H1 (cell line): Measurements from ENCODE around the gene CXorf49. TPM values are rescaled to one million over a fixed set of nuclear protein-coding genes. Genes with fewer than 3 reads are reported as not detected.
"Not testable (repeated sequence)": the region's sequence is repeated elsewhere in the genome, so short reads cannot be mapped to it uniquely, and the experiment has no call there.

ENCODE experiments used
- CTCF ChIA-PET: fragments of 300-600 bp; sonication (Branson Sonifier 250); formaldehyde crosslinking; loops from one replicate; lab custom pipeline; 2021; ENCODE audit not compliant: partially characterized antibody; lab: Charles Lee
- POLR2A ChIA-PET: fragments of 300-600 bp; sonication (Branson Sonifier 250); formaldehyde crosslinking; loops from one replicate; lab custom pipeline; 2021; ENCODE audit warnings: inconsistent platforms; ENCODE audit not compliant: partially characterized antibody; lab: Charles Lee
- DNase-seq, 2 experiments: peaks; one replicate each; pipeline versions ENCODE4 v3.0.0 to v3.0.0-alpha.2; 2010 to 2022; ENCODE audit warnings: low spot score in 2 of 2, low read depth in 1 of 2, mixed read lengths in 1 of 2
- FAIRE-seq: peaks from 2 replicates; lab custom pipeline; 2011; peaks lifted over from hg19 to GRCh38; lab: Jason Lieb, UNC
- H2AFZ ChIP-seq: 2 replicates; pipeline ENCODE4 v1.8.1; 2012; ENCODE audit warnings: low read length, inconsistent platforms
- H2AK5ac ChIP-seq: 2 replicates; pipeline ENCODE4 v1.6.1; 2013; ENCODE audit warnings: low read depth, low read length
- H2BK120ac ChIP-seq: replicated peaks from 2 replicates; pipeline ENCODE3; 2013; ENCODE audit warnings: low read depth, low read length, inconsistent platforms
- H2BK12ac ChIP-seq: 2 replicates; pipeline ENCODE4 v1.6.1; 2013; ENCODE audit warnings: low read depth, low read length
- H2BK15ac ChIP-seq: 2 replicates; pipeline ENCODE4 v1.6.1; 2013; ENCODE audit warnings: low read length
- H2BK20ac ChIP-seq: 2 replicates; pipeline ENCODE4 v1.6.1; 2013; ENCODE audit warnings: low read length
- H2BK5ac ChIP-seq: 2 replicates; pipeline ENCODE4 v1.6.1; 2013; ENCODE audit warnings: low read depth, low read length
- H3K14ac ChIP-seq: 2 replicates; pipeline ENCODE4 v1.6.1; 2013; ENCODE audit warnings: inconsistent platforms; ENCODE audit not compliant: insufficient read length
- H3K18ac ChIP-seq: 2 replicates; pipeline ENCODE4 v1.6.1; 2013; ENCODE audit warnings: low read length; ENCODE audit errors: extremely low read depth
- H3K23ac ChIP-seq: 2 replicates; pipeline ENCODE4 v1.6.1; 2013; ENCODE audit warnings: inconsistent platforms; ENCODE audit not compliant: insufficient read length
- H3K23me2 ChIP-seq: 2 replicates; pipeline ENCODE4 v1.6.1; 2013; ENCODE audit warnings: low read depth, low read length
- H3K27ac ChIP-seq: 2 replicates; pipeline ENCODE4 v1.6.1; 2011; ENCODE audit warnings: low read depth, low read length, inconsistent platforms
- H3K27me3 ChIP-seq, 4 experiments: replicated peaks in 1 of 4; 1 replicate in 1 of 4; 2 replicates in 3 of 4; pipeline versions ENCODE4 v1.6.1 to v1.8.1; 2011 to 2013; ENCODE audit warnings: low read length in 3 of 4, mild to moderate bottlenecking in 3 of 4, inconsistent platforms in 2 of 4, mixed read lengths in 2 of 4, moderate library complexity in 1 of 4; ENCODE audit not compliant: control insufficient read depth in 3 of 4, insufficient read depth in 3 of 4; ENCODE audit errors: extremely low read depth in 1 of 4
- H3K36me3 ChIP-seq, 4 experiments: 2 replicates each; pipeline versions ENCODE4 v1.6.1 to v1.8.1; 2011 to 2013; ENCODE audit warnings: mild to moderate bottlenecking in 4 of 4, low read length in 3 of 4, moderate library complexity in 2 of 4, control low read depth in 1 of 4, inconsistent platforms in 1 of 4; ENCODE audit not compliant: insufficient read depth in 4 of 4, control insufficient read depth in 2 of 4
- H3K4ac ChIP-seq: replicated peaks from 2 replicates; pipeline ENCODE3; 2013; ENCODE audit warnings: low read length, low read depth, mixed read lengths, inconsistent platforms; ENCODE audit not compliant: insufficient read length
- H3K4me1 ChIP-seq, 4 experiments: replicated peaks in 1 of 4; 1 replicate in 1 of 4; 2 replicates in 3 of 4; pipeline versions ENCODE4 v1.6.1 to v1.8.1; 2011 to 2013; ENCODE audit warnings: low read length in 3 of 4, inconsistent platforms in 2 of 4, mixed read lengths in 1 of 4; ENCODE audit not compliant: insufficient read depth in 4 of 4, control insufficient read depth in 3 of 4
- H3K4me2 ChIP-seq, 2 experiments: 2 replicates each; pipeline versions ENCODE4 v1.6.1 to v1.8.1; 2011 to 2013; ENCODE audit warnings: low read depth in 2 of 2, low read length in 2 of 2, control low read depth in 1 of 2, inconsistent platforms in 1 of 2, mild to moderate bottlenecking in 1 of 2; ENCODE audit not compliant: insufficient read depth in 1 of 2
- H3K4me3 ChIP-seq, 4 experiments: fragments of 200-600, 300-600 bp in 1 of 4; sonication (generic), shearing (Covaris generic), sonication (Bioruptor Twin) in 1 of 4; 2 replicates each; pipeline versions ENCODE4 v1.5.1 to v1.8.1; 2011 to 2016; ENCODE audit warnings: low read length in 4 of 4, low read depth in 3 of 4, control low read depth in 2 of 4, inconsistent platforms in 2 of 4, mild to moderate bottlenecking in 2 of 4, mixed read lengths in 1 of 4, moderate library complexity in 1 of 4; ENCODE audit not compliant: insufficient read depth in 2 of 4; ENCODE audit errors: extremely low read depth in 1 of 4
- H3K56ac ChIP-seq: replicated peaks from 2 replicates; pipeline ENCODE3; 2013; ENCODE audit warnings: low read depth, mild to moderate bottlenecking, mixed read lengths, low read length, inconsistent platforms; ENCODE audit not compliant: insufficient read length
- H3K79me1 ChIP-seq: 2 replicates; pipeline ENCODE4 v1.6.1; 2013; ENCODE audit warnings: low read depth, low read length, control low read depth
- H3K79me2 ChIP-seq, 2 experiments: 2 replicates each; pipeline versions ENCODE4 v1.6.1 to v1.8.1; 2012 to 2013; ENCODE audit warnings: low read length in 2 of 2, mild to moderate bottlenecking in 2 of 2, inconsistent platforms in 1 of 2; ENCODE audit not compliant: insufficient read depth in 2 of 2, control insufficient read depth in 1 of 2
- H3K9ac ChIP-seq, 4 experiments: replicated peaks in 1 of 4; 1 replicate in 1 of 4; 2 replicates in 3 of 4; pipeline versions ENCODE4 v1.6.1 to v1.8.1; 2011 to 2013; ENCODE audit warnings: low read depth in 3 of 4, low read length in 3 of 4, control low read depth in 2 of 4, mild to moderate bottlenecking in 2 of 4, moderate library complexity in 2 of 4, inconsistent platforms in 1 of 4; ENCODE audit errors: extremely low read depth in 1 of 4
- H3K9me3 ChIP-seq, 2 experiments: 2 replicates each; pipeline versions ENCODE4 v1.6.1 to v1.8.1; 2012 to 2013; ENCODE audit warnings: mild to moderate bottlenecking in 2 of 2, moderate library complexity in 2 of 2, control low read depth in 1 of 2, inconsistent platforms in 1 of 2, low read depth in 1 of 2, low read length in 1 of 2, mixed read lengths in 1 of 2; ENCODE audit not compliant: insufficient read depth in 2 of 2
- H4K20me1 ChIP-seq, 2 experiments: replicated peaks in 1 of 2; 2 replicates each; pipeline versions ENCODE3 to v1.8.1; 2011 to 2013; ENCODE audit warnings: inconsistent platforms in 2 of 2, low read length in 2 of 2, mild to moderate bottlenecking in 1 of 2; ENCODE audit not compliant: insufficient read depth in 2 of 2, control insufficient read depth in 1 of 2
- H4K5ac ChIP-seq: 2 replicates; pipeline ENCODE4 v1.6.1; 2013; ENCODE audit warnings: low read length, low read depth, mixed read lengths, inconsistent platforms; ENCODE audit not compliant: insufficient read length
- H4K8ac ChIP-seq: 2 replicates; pipeline ENCODE4 v1.8.0; 2013; ENCODE audit warnings: mild to moderate bottlenecking, moderate library complexity, low read length, inconsistent platforms; ENCODE audit not compliant: insufficient read depth; ENCODE audit errors: extremely low read depth
- H4K91ac ChIP-seq: replicated peaks from 2 replicates; pipeline ENCODE3; 2013; ENCODE audit warnings: low read length, mixed read lengths, inconsistent platforms; ENCODE audit not compliant: insufficient read length
- WGBS, 2 experiments: shearing (Covaris generic) in 1 of 2; methylation state at CpG; one replicate each; pipeline versions ENCODE4 v1.1.6 to v1.1.7; 2013 to 2015; ENCODE audit warnings: low lambda C conversion rate in 2 of 2, mixed read lengths in 2 of 2, inconsistent platforms in 1 of 2, low coverage in 1 of 2, missing lambda C conversion rate in 1 of 2; ENCODE audit not compliant: insufficient replicate concordance in 2 of 2, insufficient coverage in 1 of 2, insufficient read length in 1 of 2; ENCODE audit errors: extremely low coverage in 1 of 2, missing lambda C conversion rate in 1 of 2; 5-methylcytosine and 5-hydroxymethylcytosine counted together
- polyA plus RNA-seq, 7 experiments: library from polyadenylated mRNA; depleted of rRNA in 3 of 7; stranded (reverse) in 5 of 7; unstranded in 2 of 7; fragments of >200 nt in 5 of 7; fragments of 200-250 nt in 2 of 7; gene quantifications; 1 replicate in 5 of 7; 2 replicates in 1 of 7; 4 replicates in 1 of 7; pipeline versions ENCODE4 v1.2.1 to v1.2.3, GENCODE V29; 2011 to 2013; ENCODE audit warnings: missing spikeins in 2 of 7, mixed read lengths in 2 of 7
- total RNA-seq: library from RNA; stranded (reverse); fragmentation: NEBNext Ultra II Directional; extraction: Animal tissue kit (Norgen Biotek cat#: 25700); gene quantifications from 2 replicates; pipeline ENCODE4 v1.2.1, GENCODE V29; 2021

CXorf49 gene
- total and polyA plus RNA-seq, 2 of the 8 experiments (the other 6 are each of a cell fraction or from before 2014, with no cell fraction given): not detected

DNA sequence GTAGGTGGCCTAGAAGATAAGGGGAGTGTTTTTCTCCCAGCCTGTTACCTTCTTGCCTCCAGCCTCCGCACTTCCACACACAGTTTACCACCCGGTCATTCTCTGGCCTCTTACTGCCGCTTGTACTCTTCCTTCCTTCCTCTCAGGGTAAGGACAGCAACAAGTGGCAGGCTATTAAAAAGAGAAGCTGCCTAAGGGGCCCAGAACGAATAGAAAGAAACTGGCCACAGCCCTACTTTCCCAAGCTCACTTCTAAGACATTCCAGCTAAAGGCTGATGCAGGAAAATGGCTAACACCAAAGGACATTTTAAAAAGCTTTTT lies 19.1 kb downstream of the CXorf49 start:
- CTCF ChIA-PET, H3K18ac ChIP-seq, H3K79me2 ChIP-seq, H3K56ac ChIP-seq, H3K4ac ChIP-seq, H3K27ac ChIP-seq, H4K91ac ChIP-seq, H4K5ac ChIP-seq, H3K79me1 ChIP-seq, H3K9ac ChIP-seq, H3K36me3 ChIP-seq, H2AK5ac ChIP-seq, H3K14ac ChIP-seq, H3K4me3 ChIP-seq, H3K4me2 ChIP-seq, H2BK120ac ChIP-seq, H2BK15ac ChIP-seq, H3K4me1 ChIP-seq, H3K23me2 ChIP-seq, H3K9me3 ChIP-seq, H4K20me1 ChIP-seq, H2BK20ac ChIP-seq, H2BK5ac ChIP-seq, H2AFZ ChIP-seq, DNase-seq, POLR2A ChIA-PET, H2BK12ac ChIP-seq, H3K23ac ChIP-seq, H4K8ac ChIP-seq, FAIRE-seq, H3K27me3 ChIP-seq: not testable (repeated sequence)
- no CpG with 5 or more reads among the region's 4 CpGs for WGBS, 2 experiments

DNA sequence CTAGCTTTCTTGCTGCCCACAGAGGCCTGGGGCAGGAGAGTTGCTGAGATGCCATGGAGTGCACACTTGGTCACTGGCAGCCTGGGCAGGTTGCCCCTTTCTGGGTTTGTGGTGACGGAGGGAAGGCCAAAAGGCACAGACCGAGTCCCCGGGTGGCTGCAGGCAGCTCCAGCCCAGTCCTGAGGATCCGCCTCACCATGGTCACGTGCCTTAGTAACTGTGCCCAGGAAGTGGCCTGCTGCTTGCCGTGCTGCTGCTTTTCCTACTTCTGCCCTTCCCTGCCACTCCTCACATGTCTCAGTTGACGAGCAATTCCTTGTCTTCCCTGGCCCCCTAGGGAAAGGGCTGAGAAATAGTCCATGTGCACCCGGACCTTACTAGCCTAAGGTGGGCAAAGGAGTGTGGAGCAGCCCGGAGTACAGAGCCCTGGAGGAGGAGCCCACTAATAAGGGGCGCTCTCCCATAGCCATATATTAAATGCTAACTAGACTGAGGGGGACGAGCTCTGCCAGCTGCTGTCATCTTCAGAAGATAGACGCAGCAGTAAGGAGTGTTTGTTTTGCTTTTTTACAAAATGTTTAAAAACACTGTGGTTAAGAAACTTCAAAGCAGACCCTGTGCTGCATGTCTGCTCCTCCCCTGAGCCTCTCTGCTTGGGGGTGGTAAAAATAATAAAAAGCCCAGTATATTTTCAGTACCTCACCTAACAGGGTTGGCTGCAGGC lies 19.6 kb downstream of the CXorf49 start:
- H2BK15ac ChIP-seq, H2AFZ ChIP-seq, H4K5ac ChIP-seq, H3K4me3 ChIP-seq, H3K27ac ChIP-seq, H3K23me2 ChIP-seq, H2BK120ac ChIP-seq, POLR2A ChIA-PET, H3K4me2 ChIP-seq, H3K4ac ChIP-seq, H3K4me1 ChIP-seq, H3K79me1 ChIP-seq, H3K56ac ChIP-seq, H3K79me2 ChIP-seq, CTCF ChIA-PET, H3K14ac ChIP-seq, H4K91ac ChIP-seq, H4K8ac ChIP-seq, H2BK5ac ChIP-seq, H4K20me1 ChIP-seq, H3K23ac ChIP-seq, H2BK20ac ChIP-seq, H3K9ac ChIP-seq, FAIRE-seq, H3K18ac ChIP-seq, H2BK12ac ChIP-seq, H2AK5ac ChIP-seq, H3K9me3 ChIP-seq, DNase-seq, H3K27me3 ChIP-seq, H3K36me3 ChIP-seq: not testable (repeated sequence)
- WGBS, 2 experiments: no CpG with 5 or more reads among the region's 12 CpGs
